ENCODE results near the gene DDC. TPM values are rescaled to one million over a fixed set of nuclear protein-coding genes. Genes with fewer than 3 reads are reported as not detected.
"Not testable (repeated sequence)": the region's sequence is repeated elsewhere in the genome, so short reads cannot be mapped to it uniquely, and the experiment has no call there.

The DDC gene
- total RNA-seq, 1 experiment from 2014 or later: 0.35 TPM

DNA sequence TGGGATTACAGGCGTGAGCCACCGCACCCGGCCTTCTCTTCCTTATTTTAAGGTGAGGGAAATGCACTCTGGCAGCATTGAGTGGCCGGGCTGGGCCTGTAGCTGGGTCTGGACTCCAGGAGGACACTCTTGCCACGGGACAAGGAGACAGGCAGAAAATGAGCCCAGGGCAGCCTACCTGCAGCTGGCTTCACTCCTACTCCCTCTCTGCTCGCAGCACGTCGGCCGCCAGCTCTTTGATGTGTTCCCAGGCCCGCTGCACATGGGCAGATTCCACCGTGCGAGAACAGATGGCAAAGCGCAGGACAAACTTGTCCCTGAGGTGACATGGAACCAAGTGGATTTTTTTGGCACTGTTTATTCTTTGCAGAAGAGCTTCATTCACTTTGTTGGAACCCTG is 102.2 kb downstream of the DDC start:
- DNase-seq: no peak
- H3K36me3 ChIP-seq (replicated peaks; ENCODE audit: control insufficient read depth, insufficient read depth, low read length): no peaks in the 10 kb centered on the region
- peaks cover 3% of the 10 kb centered on the region; the same call in 1 of the 2 replicates for H3K27me3 ChIP-seq (ENCODE audit: control insufficient read depth, insufficient read depth, low read length)
- no peak overlapping the region for H3K4me3 ChIP-seq (ENCODE audit: insufficient read depth, low read depth, low read length)

DNA sequence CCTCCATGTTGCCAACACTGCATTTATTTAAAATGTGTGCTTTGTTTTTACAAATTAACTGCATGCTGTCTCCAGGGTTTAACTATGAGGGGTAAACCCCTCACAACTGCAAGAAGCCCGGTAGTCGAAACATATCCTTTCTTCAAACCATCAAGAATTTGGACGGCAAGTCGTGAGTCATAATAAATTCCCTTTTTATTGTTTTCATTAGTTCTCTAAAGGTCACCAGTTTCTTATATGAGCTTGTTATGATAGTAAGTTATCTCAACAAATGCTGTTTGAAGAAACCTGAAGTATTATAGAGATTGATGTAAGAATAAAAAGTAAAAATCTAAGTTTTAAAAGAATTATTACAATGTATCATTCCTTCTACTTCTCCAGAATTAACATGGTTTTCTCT is 102.8 kb downstream of the DDC start:
- H3K4me3 ChIP-seq (ENCODE audit: insufficient read depth, low read depth, low read length): no peak overlapping the region
- no peak for DNase-seq
- H3K36me3 ChIP-seq (replicated peaks; ENCODE audit: control insufficient read depth, insufficient read depth, low read length): no peaks in the 10 kb centered on the region
- no peaks in the 10 kb centered on the region; the same call in 1 of the 2 replicates for H3K27me3 ChIP-seq (ENCODE audit: control insufficient read depth, insufficient read depth, low read length)

DNA sequence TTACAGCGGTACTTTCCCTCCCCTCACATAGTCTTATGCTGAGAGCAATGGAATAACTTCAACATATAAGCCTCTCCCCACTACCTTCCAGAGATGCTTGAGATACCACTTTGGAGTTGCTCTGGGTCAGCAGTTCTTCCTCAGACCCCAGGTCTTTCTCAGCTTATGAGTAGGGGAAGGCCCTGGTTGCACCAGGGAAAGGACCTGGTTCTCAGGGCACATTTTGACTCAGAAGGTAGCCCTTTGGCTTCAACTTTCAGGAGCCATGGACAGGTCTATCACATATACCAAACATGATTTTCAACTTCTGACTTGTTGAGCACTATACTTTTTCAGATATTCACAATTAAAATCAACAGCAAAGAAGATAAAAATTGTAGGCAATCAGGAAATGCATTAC is 103.5 kb downstream of the DDC start:
- no peaks in the 10 kb centered on the region; the same call in 1 of the 2 replicates for H3K27me3 ChIP-seq (ENCODE audit: control insufficient read depth, insufficient read depth, low read length)
- H3K4me3 ChIP-seq (ENCODE audit: insufficient read depth, low read depth, low read length): no peak overlapping the region
- H3K36me3 ChIP-seq (replicated peaks; ENCODE audit: control insufficient read depth, insufficient read depth, low read length): no peaks in the 10 kb centered on the region
- DNase-seq: no peak

DNA sequence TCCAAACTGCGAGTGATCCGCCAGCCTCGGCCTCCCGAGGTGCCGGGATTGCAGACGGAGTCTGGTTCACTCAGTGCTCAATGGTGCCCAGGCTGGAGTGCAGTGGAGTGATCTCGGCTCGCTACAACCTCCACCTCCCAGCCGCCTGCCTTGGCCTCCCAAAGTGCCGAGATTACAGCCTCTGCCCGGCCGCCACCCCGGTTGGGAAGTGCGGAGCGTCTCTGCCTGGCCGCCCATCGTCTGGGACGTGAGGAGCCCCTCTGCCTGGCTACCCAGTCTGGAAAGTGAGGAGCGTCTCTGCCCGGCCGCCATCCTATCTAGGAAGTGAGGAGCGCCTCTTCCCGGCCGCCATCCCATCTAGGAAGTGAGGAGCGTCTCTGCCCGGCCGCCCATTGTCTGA is 106.0 kb downstream of the DDC start:
- H3K27me3 ChIP-seq (ENCODE audit: control insufficient read depth, insufficient read depth, low read length); DNase-seq; H3K4me3 ChIP-seq (ENCODE audit: insufficient read depth, low read depth, low read length); H3K36me3 ChIP-seq (replicated peaks; ENCODE audit: control insufficient read depth, insufficient read depth, low read length): not testable (repeated sequence)

DNA sequence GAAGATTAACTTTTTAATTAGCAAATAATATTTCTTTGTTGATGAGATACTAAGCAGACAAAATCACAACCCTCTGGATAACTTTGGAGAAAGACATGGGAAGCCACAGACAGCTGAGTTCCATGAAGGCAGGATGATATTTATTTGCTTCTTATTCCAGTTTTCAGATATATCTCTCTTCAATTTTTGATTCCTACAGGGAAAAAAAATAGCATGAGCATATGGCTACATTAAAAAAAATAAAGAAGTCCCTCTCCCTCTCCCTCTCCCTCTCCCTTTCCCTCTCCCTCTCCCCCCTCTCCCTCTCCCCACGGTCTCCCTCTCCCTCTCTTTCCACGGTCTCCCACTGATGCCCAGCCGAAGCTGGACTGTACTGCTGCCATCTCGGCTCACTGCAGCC is 106.6 kb downstream of the DDC start:
- H3K4me3 ChIP-seq (ENCODE audit: insufficient read depth, low read depth, low read length); DNase-seq; H3K27me3 ChIP-seq (ENCODE audit: control insufficient read depth, insufficient read depth, low read length): not testable (repeated sequence)

DNA sequence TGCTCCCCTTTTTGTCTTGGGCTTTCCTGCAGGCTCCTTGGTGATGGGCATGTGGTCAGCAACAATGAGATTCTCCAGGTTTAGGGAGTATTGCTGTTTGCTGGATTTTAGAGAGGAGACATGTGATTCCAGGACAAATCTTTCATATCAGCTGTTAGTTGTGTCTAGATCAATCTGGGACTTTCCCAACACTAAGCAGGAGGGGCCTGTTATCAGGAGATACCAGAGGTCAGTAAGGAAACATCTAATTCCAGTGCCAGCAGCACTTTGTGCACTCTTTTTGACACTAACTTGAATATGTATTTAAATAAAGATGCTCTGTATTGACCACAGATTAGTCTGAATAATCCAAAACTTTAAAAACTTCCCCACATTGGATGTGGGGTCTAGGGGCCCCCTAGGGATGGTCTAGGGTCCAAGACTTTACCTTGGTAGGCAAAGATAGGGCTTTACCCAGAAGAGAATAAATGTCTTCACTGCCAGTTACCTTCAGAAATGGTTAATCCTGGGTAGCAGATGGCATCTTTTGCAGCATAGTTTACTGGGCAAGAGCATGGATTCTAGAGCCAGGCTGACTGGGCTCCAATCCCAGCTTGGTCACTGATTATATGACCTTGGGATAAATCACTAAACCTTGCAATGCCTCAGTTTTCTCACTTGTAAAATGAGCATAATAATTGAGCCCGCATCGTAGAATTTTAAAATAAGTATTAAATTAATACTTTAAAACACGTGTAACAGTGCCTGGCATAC is 108.7 kb downstream of the DDC start:
- H3K4me3 ChIP-seq (ENCODE audit: insufficient read depth, low read depth, low read length): no peak overlapping the region
- H3K36me3 ChIP-seq (replicated peaks; ENCODE audit: control insufficient read depth, insufficient read depth, low read length): no peaks in the 10 kb centered on the region
- H3K27me3 ChIP-seq (ENCODE audit: control insufficient read depth, insufficient read depth, low read length): no peaks in the 10 kb centered on the region
- DNase-seq: no peak

More for the DNA sequence above, 106.6 kb downstream of the DDC start:
- not testable (repeated sequence) for H3K36me3 ChIP-seq (replicated peaks; ENCODE audit: control insufficient read depth, insufficient read depth, low read length)

DNA sequence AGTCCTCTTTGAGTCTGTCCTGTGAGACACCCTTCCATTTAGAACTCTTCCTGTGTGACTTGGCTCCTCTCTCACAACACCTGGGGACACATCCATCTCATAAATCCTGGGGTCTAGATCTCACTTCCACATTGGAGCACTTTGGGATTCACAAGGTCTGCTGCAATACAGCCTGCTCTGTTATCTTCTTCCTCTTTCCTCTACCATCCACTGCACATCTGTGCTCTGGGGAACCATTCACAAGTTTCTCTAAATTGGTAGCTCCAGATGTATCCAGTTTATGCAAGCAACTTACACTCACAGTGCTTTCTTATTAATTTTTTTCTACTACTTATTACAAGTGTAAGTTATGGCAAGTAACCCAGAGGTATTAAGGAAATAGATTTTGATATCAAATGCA is 109.5 kb downstream of the DDC start:
- Histone ChIP-seq H3K27me3 (ENCODE audit: control insufficient read depth, insufficient read depth, low read length) (no peaks in the 10 kb centered on the region), H3K4me3 (ENCODE audit: insufficient read depth, low read depth, low read length) (no peak overlapping the region), H3K36me3 (replicated peaks; ENCODE audit: control insufficient read depth, insufficient read depth, low read length) (no peaks in the 10 kb centered on the region)
- DNase-seq: no peak

DNA sequence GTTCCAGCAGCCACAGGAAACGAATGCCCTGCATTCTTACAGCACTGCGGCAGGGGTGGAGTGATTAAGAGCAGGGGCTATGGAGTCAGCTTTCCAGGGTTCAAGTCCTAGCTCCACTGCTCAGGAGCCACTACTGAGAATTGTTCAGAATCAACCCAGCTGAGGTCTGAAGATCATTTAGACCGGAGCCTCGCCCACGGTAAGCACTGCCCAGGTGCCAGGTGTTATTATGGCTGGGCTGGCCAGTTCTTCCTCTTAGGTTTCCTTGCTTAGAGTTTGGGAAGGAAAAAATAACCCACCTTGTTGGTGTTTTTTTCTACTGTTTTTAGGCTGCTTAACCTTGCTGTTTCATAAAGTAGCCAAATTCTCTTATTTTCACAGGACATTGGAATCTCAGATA is 110.2 kb downstream of the DDC start:
- no peak for DNase-seq
- H3K36me3 ChIP-seq (replicated peaks; ENCODE audit: control insufficient read depth, insufficient read depth, low read length): no peaks in the 10 kb centered on the region
- no peaks in the 10 kb centered on the region for H3K27me3 ChIP-seq (ENCODE audit: control insufficient read depth, insufficient read depth, low read length)
- no peak overlapping the region for H3K4me3 ChIP-seq (ENCODE audit: insufficient read depth, low read depth, low read length)

DNA sequence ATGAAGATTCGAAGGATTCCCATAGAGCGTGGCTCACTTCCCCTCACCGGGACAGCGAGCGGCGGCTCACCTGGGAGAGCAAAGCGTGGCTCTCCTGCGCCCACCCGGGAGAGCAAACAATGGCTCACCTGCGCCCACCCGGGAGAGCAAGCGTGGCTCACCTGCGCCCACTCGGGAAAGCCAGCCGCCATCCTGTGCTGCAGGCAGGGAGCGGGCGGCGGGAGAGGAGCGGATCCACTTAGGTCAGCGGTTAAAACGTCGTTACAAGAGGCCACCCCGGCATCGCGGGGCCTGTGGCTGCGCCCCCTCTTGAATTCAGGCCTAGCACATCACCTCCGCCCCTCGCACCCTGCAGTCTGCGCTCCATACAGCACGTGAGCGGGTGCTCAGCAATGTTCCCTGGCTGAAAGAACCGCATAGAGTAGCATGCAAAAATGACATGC is 114.6 kb downstream of the DDC start:
- peak; percentile 66 for DNase-seq
- H3K27me3 ChIP-seq (ENCODE audit: control insufficient read depth, insufficient read depth, low read length): no peaks in the 10 kb centered on the region
- peaks cover 1% of the 10 kb centered on the region for H3K36me3 ChIP-seq (replicated peaks; ENCODE audit: control insufficient read depth, insufficient read depth, low read length)
- peak overlapping the region; percentile 76 for H3K4me3 ChIP-seq (ENCODE audit: insufficient read depth, low read depth, low read length)

DNA sequence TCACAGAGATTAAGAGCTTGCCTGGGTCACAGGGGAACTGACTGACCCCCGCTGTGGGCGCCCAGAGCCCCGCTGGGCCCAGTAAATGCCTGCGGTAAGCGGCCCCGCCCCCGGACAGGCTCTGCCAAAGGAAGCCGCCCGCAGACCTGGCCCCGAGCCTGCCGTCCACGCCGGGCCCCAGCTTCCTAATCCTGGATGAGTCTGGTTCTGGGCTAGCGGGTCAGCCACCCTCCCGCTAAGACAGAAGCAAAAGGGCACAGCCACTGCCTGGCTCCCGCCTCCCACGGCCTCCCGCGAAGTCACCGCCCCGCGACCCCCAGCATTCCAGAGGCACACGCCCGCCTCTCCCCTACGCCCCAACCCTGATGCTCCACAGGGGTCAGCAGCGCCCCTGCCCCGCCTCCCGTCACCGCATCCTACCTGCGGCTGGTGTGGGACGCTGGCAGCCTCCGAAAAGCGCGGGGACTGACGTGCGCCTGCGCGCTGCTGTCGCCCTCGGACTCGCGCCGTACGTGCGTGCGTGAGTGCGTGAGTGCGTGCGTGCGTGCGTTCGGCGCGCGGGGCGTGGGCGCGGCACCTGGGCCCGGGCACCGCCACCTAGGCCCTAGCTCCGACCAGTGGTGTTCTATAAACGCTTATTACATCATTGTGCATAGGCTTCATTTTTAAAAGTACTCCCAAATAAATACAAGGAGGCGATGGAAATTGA is 115.2 kb downstream of the DDC start, which contains the start of gene FIGNL1:
TSS of gene FIGNL1 (minus strand) at position 470 of the 709 bp plus-strand sequence. CDS start 3,063 bp downstream, outside the sequence.
- H3K4me3 ChIP-seq (ENCODE audit: insufficient read depth, low read depth, low read length): peak within 1 kb of the TSS; percentile 76
- H3K27me3 ChIP-seq (ENCODE audit: control insufficient read depth, insufficient read depth, low read length): no peaks in the 10 kb centered on the region
- peak; percentile 88 for DNase-seq
- H3K36me3 ChIP-seq (replicated peaks; ENCODE audit: control insufficient read depth, insufficient read depth, low read length): peaks cover 1% of the 10 kb centered on the region

DNA sequence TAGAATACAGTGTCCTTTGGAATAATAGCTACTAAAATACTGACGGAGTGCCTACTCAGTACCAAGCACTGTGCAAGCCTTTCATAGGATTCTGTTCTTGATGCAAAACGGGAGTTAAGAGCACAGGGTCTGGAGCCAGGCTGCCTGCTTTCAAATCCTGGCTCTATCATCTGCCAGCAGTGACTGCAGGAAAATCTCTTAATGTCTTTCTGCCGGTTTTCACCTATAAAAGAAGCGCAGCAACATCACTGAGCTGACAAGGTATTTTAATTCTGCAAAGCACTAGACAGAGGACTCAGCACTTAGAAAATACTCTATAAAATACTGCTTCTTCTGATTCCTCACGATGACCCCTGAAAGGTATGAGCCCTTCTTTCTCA is 115.7 kb downstream of the DDC start:
- Histone ChIP-seq H3K27me3 (ENCODE audit: control insufficient read depth, insufficient read depth, low read length) (no peaks in the 10 kb centered on the region), H3K36me3 (replicated peaks; ENCODE audit: control insufficient read depth, insufficient read depth, low read length) (peaks cover 1% of the 10 kb centered on the region), H3K4me3 (ENCODE audit: insufficient read depth, low read depth, low read length) (peak overlapping the region; percentile 76)
- no peak for DNase-seq

DNA sequence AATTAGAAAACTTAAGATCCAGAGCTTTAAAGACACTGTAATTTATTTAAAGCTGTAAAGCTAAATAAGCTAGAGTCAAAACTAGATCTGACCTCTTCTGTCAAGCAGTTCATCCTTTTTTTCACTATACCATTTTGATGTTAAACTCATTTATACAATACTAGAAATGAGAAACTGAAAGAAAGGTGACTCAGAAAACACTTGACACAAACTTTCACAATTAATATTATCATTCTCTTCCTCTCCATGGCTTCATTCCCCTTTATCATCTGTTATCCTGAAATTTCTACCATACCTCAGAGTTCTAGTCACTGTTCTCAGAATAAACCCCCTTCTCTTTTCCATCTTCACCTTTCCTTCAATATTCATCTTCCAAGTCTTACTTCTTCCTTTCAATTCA is 116.4 kb downstream of the DDC start:
- Histone ChIP-seq H3K4me3 (ENCODE audit: insufficient read depth, low read depth, low read length) (no peak overlapping the region), H3K36me3 (replicated peaks; ENCODE audit: control insufficient read depth, insufficient read depth, low read length) (peaks cover 1% of the 10 kb centered on the region), H3K27me3 (ENCODE audit: control insufficient read depth, insufficient read depth, low read length) (no peaks in the 10 kb centered on the region)
- no peak for DNase-seq

DNA sequence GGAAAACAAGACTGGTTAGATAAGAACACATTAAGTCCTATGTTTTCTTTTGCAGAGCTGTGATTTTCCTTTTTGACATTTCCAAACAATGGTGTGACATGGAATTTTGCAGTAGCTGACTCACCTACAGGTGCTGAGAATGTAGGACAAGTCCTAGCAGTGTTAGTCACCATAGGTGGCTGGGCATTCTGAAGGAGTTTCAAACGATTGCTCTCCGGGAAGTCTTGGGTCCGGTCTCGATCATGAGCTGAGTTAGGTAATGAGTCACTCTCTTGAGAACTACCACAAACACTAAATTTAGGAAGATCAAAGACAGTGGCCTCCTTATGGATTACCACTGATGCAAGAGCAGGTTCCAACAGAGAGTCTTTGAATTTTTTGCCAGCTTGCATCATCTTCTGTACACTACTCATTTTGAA is 118.7 kb downstream of the DDC start:
- DNase-seq: no peak
- Histone ChIP-seq H3K36me3 (replicated peaks; ENCODE audit: control insufficient read depth, insufficient read depth, low read length) (peaks cover 1% of the 10 kb centered on the region), H3K27me3 (ENCODE audit: control insufficient read depth, insufficient read depth, low read length) (no peaks in the 10 kb centered on the region), H3K4me3 (ENCODE audit: insufficient read depth, low read depth, low read length) (no peak overlapping the region)

DNA sequence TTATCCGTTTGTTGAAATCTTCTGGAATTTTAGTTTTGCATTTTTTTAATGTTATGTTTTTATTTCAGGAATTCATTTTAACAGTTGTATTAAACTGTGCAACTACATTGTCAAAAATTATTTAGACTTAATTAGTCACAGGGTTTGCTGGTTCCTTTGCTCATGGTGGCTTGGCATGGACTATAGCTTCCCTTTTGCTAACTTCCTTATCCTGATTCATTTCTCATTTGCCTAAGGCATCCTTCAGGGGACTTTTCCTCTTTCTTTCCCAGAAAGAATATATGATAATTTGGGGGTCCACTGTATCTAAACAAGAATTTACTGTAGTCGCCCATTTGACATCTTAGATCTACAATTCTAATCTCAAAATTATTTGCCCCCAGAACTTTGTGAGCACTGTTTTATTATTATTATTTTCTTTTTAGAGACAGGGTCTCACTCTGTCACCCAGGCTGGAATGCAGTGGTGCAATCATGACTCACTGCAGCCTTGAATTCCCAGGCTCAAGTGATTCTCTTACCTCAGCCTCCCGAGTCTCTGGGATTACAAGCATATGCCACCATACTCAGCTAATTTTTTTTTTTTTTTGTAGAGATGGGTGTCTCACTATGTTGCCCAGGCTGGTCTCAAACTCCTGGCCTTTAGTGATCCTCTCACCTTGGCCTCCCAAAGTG is 128.9 kb downstream of the DDC start:
- H3K4me3 ChIP-seq (ENCODE audit: insufficient read depth, low read depth, low read length): no peak overlapping the region
- DNase-seq: no peak
- H3K36me3 ChIP-seq (replicated peaks; ENCODE audit: control insufficient read depth, insufficient read depth, low read length): no peaks in the 10 kb centered on the region; the same call in 1 of the 2 replicates
- H3K27me3 ChIP-seq (ENCODE audit: control insufficient read depth, insufficient read depth, low read length): no peaks in the 10 kb centered on the region

All from H7 (cell line).